HepG2 (cell line): ENCODE results near the gene VWA7. TPM values are rescaled to one million over a fixed set of nuclear protein-coding genes. Genes with fewer than 3 reads are reported as not detected.

Experiments used
- ASH2L ChIP-seq: fragments of 300-600, 200-600 bp; sonication (generic); IDR thresholded peaks from 2 replicates; pipeline ENCODE4 v1.7.0; 2017; ENCODE audit warnings: low read depth, mild to moderate bottlenecking, moderate library complexity, mixed read lengths, low read length; ENCODE audit not compliant: insufficient read length
- GZF1 ChIP-seq: sonication (generic); formaldehyde crosslinking; IDR thresholded peaks from 2 replicates; pipeline ENCODE4 v1.5.1; 2020; ENCODE audit warnings: mild to moderate bottlenecking, missing genetic modification reagents
- MYC ChIP-seq: sonication (generic); formaldehyde crosslinking; IDR thresholded peaks from 2 replicates; pipeline ENCODE4 v1.9.0; 2021; ENCODE audit warnings: missing genetic modification reagents, borderline replicate concordance
- NFE2L2 ChIP-seq: fragments of 150-350 bp; IDR thresholded peaks from 2 replicates; pipeline ENCODE4 v1.6.1; 2014; ENCODE audit warnings: low read length
- ZBTB8A ChIP-seq: sonication (generic); formaldehyde crosslinking; IDR thresholded peaks from 2 replicates; pipeline ENCODE4 v1.4.0; 2020; ENCODE audit warnings: mild to moderate bottlenecking, low read depth, missing genetic modification reagents, borderline replicate concordance
- ZC3H13 ChIP-seq: sonication (generic); formaldehyde crosslinking; IDR thresholded peaks from 2 replicates; pipeline ENCODE4 v1.8.1; 2023; ENCODE audit warnings: mild to moderate bottlenecking, missing genetic modification reagents, moderate library complexity
- ZKSCAN8 ChIP-seq: IDR thresholded peaks from 2 replicates; pipeline ENCODE4 v1.6.1; 2016; ENCODE audit warnings: borderline replicate concordance, missing genetic modification reagents, missing compliant biosample characterization
- ZNF773 ChIP-seq: sonication (generic); formaldehyde crosslinking; IDR thresholded peaks from 2 replicates; pipeline ENCODE4 v1.4.0; 2020; ENCODE audit warnings: missing genetic modification reagents, borderline replicate concordance
- ZNF816 ChIP-seq: sonication (generic); formaldehyde crosslinking; IDR thresholded peaks from 2 replicates; pipeline ENCODE4 v1.8.0; 2022; ENCODE audit warnings: missing genetic modification reagents, mild to moderate bottlenecking, borderline replicate concordance
- ZNF839 ChIP-seq: sonication (generic); formaldehyde crosslinking; IDR thresholded peaks from 2 replicates; pipeline ENCODE4 v1.4.0; 2020; ENCODE audit warnings: missing genetic modification reagents, mild to moderate bottlenecking, borderline replicate concordance
- ZSCAN20 ChIP-seq: sonication (generic); formaldehyde crosslinking; IDR thresholded peaks from 2 replicates; pipeline ENCODE4 v1.4.0; 2020; ENCODE audit warnings: missing genetic modification reagents, mild to moderate bottlenecking, borderline replicate concordance
- polyA plus RNA-seq, 8 experiments: library from polyadenylated mRNA; depleted of rRNA in 3 of 8; stranded (reverse) in 7 of 8; unstranded in 1 of 8; fragments of >200 nt; fragmentation: Illumina TruSeq in 4 of 8; extraction: Trizol in 4 of 8; gene quantifications; 2 replicates each; pipeline versions ENCODE4 v1.2.1 to v1.2.3, GENCODE V29; 2011 to 2016; ENCODE audit warnings: low read depth in 4 of 8, missing spikeins in 1 of 8, mixed read lengths in 1 of 8; ENCODE audit not compliant: insufficient read depth in 1 of 8
- total RNA-seq, 5 experiments: library from RNA; depleted of rRNA; stranded (reverse); fragments of >200 nt; fragmentation: Illumina TruSeq; extraction: Trizol; gene quantifications; 2 replicates each; pipeline ENCODE4 v1.2.3, GENCODE V29; 2016; ENCODE audit warnings: low read depth in 1 of 5
- TF ChIP-seq, protein P1 (sequence below): sonication (generic); formaldehyde crosslinking; IDR thresholded peaks from 2 replicates; pipeline ENCODE4 v1.4.0; 2020; ENCODE audit warnings: mild to moderate bottlenecking, missing genetic modification reagents, borderline replicate concordance
- TF ChIP-seq, protein P2 (sequence below): sonication (generic); formaldehyde crosslinking; conservative IDR thresholded peaks from 2 replicates; pipeline ENCODE4 v1.5.0; 2020; ENCODE audit warnings: missing genetic modification reagents
- TF ChIP-seq, protein P3 (sequence below): sonication (generic); formaldehyde crosslinking; IDR thresholded peaks from 2 replicates; pipeline ENCODE4 v1.4.0; 2020; ENCODE audit warnings: missing genetic modification reagents, borderline replicate concordance
- TF ChIP-seq, protein P4 (sequence below), 2 experiments: sonication (generic) in 1 of 2; formaldehyde crosslinking in 1 of 2; IDR thresholded peaks; 2 replicates each; pipeline versions ENCODE4 v1.6.1 to v1.9.0; 2014 to 2022; ENCODE audit warnings: antibody characterized with exemption in 1 of 2, borderline replicate concordance in 1 of 2, inconsistent platforms in 1 of 2, low read depth in 1 of 2, missing genetic modification reagents in 1 of 2

VWA7 gene
- total and polyA plus RNA-seq, 2 of the 13 experiments (the other 11 are each of a cell fraction or from before 2014, with no cell fraction given), result 0.86 to 3.3 TPM

DNA sequence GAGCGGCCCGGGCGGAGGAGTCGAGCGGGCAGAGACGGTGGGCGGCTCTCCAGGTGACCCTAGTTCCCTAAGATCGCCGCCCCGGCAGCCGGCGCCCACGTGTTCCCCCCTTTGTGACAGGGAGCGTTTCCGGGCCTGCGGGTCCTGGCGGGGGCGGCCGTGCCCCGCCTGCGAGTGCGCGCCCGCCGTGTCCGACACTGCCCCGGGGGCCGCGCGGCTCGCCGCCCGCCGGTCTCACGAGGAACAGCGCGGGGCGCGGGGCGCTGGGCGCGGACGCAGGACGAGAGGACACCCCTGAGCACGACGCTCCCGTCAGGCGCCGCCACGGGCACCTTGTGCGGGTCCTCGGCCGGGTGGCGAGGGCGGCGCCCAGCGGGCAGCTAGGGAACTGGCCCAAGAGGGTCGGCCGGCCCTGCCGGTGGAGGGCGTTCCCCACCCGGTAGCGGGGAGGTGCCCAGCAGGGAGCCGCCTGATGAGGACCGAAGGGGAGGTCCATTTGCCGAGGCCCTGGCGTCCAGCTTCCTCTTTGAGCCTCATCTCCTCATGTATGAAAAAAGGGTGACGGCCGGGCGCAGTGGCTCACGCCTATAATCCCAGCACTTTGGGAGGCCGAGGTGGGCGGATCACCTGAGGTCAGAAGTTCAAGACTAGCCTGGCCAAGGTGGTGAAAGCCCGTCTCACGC is 18.6 kb upstream of the VWA7 start, which contains the start of gene VARS1 (continued):
- TF ChIP-seq, protein P1, sequence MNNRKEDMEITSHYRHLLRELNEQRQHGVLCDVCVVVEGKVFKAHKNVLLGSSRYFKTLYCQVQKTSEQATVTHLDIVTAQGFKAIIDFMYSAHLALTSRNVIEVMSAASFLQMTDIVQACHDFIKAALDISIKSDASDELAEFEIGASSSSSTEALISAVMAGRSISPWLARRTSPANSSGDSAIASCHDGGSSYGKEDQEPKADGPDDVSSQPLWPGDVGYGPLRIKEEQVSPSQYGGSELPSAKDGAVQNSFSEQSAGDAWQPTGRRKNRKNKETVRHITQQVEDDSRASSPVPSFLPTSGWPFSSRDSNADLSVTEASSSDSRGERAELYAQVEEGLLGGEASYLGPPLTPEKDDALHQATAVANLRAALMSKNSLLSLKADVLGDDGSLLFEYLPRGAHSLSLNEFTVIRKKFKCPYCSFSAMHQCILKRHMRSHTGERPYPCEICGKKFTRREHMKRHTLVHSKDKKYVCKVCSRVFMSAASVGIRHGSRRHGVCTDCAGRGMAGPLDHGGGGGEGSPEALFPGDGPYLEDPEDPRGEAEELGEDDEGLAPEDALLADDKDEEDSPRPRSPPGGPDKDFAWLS, result peak; percentile 89
- TF ChIP-seq ZNF773 (CRISPR knock-in tag) (peak; percentile 86; the same call in 1 of the 2 replicates), ZC3H13 (0 out of 2 replicates have a peak, but pooled peaks have one; percentile 61), ZBTB8A (no peak), ZSCAN20 (CRISPR knock-in tag) (no peak), GZF1 (CRISPR knock-in tag) (0 out of 2 replicates have a peak, but pooled peaks have one; percentile 47), NFE2L2 (no peak), ZNF839 (0 out of 2 replicates have a peak, but pooled peaks have one; percentile 28), ASH2L (peak; percentile 44), MYC (CRISPR knock-in tag) (peak; percentile 98), ZKSCAN8 (CRISPR knock-in tag) (peak; percentile 19; the same call in 1 of the 2 replicates), ZNF816 (CRISPR knock-in tag) (peak; percentile 87; the same call in 1 of the 2 replicates)
- TF ChIP-seq, protein P2, sequence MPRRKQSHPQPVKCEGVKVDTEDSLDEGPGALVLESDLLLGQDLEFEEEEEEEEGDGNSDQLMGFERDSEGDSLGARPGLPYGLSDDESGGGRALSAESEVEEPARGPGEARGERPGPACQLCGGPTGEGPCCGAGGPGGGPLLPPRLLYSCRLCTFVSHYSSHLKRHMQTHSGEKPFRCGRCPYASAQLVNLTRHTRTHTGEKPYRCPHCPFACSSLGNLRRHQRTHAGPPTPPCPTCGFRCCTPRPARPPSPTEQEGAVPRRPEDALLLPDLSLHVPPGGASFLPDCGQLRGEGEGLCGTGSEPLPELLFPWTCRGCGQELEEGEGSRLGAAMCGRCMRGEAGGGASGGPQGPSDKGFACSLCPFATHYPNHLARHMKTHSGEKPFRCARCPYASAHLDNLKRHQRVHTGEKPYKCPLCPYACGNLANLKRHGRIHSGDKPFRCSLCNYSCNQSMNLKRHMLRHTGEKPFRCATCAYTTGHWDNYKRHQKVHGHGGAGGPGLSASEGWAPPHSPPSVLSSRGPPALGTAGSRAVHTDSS (CRISPR knock-in tag), result no peak
- TF ChIP-seq, protein P3, sequence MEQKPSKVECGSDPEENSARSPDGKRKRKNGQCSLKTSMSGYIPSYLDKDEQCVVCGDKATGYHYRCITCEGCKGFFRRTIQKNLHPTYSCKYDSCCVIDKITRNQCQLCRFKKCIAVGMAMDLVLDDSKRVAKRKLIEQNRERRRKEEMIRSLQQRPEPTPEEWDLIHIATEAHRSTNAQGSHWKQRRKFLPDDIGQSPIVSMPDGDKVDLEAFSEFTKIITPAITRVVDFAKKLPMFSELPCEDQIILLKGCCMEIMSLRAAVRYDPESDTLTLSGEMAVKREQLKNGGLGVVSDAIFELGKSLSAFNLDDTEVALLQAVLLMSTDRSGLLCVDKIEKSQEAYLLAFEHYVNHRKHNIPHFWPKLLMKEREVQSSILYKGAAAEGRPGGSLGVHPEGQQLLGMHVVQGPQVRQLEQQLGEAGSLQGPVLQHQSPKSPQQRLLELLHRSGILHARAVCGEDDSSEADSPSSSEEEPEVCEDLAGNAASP (CRISPR knock-in tag), result peak; percentile 8; the same call in 1 of the 2 replicates
- TF ChIP-seq, protein P4, sequence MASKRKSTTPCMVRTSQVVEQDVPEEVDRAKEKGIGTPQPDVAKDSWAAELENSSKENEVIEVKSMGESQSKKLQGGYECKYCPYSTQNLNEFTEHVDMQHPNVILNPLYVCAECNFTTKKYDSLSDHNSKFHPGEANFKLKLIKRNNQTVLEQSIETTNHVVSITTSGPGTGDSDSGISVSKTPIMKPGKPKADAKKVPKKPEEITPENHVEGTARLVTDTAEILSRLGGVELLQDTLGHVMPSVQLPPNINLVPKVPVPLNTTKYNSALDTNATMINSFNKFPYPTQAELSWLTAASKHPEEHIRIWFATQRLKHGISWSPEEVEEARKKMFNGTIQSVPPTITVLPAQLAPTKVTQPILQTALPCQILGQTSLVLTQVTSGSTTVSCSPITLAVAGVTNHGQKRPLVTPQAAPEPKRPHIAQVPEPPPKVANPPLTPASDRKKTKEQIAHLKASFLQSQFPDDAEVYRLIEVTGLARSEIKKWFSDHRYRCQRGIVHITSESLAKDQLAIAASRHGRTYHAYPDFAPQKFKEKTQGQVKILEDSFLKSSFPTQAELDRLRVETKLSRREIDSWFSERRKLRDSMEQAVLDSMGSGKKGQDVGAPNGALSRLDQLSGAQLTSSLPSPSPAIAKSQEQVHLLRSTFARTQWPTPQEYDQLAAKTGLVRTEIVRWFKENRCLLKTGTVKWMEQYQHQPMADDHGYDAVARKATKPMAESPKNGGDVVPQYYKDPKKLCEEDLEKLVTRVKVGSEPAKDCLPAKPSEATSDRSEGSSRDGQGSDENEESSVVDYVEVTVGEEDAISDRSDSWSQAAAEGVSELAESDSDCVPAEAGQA (IDR thresholded peaks at IDR 0.05; ENCODE audit: low read depth), result peak; percentile 20; the same call in 1 of the 2 replicates
- TF ChIP-seq, protein P4 (CRISPR knock-in tag; IDR thresholded peaks at IDR 0.05; ENCODE audit: borderline replicate concordance), result peak; percentile 83; the same call in 1 of the 2 replicates
